NCI-H510A (cell line): Measurements from ENCODE around the gene SLC25A25.

Experiments used
- DNase-seq: peaks from one replicate; lab custom pipeline; 2025; lab: John Stamatoyannopoulos, UW

SLC25A25 gene

DNA sequence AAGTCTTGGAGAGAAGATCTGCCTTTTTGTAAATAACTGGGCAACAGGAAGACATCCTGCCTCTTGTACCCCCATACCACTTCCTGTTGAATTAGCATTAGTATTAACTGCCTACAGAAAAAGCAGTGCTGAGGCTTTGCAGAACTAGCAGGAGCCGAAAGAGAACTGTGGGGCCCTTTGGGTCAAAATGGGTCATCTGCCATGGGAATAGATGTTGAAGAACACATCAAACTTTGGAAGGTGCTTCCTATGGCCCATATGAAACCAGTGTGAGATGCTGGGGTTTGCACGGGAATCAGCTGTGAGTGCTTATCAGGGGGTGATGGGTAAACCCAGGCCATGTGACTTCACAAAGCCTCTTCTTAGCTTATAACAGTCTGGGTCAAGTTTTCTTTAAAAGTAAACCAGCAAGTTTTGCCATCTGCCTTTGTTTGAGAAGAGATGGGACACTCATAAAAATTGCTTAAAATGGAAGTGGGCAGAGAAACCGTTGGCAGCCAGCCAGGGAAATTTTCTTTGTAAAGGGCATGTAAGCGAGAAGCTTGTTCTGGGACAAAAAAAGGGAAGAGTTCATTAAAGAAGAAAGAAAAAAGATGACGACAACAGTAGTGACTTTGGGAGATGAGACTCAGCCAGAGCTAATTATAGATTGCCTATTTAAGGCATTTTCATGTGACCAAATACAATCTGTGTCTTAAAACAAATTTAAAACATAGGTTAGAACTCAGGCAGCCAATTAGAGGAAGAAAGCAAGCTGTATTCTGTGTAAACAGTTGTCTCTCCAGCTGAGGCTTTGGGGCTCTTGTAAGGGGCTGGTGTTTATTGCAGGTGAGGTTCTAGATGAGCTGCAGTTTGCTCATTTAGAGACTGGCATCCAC, 4.4 kb downstream of the SLC25A25 start:
- no peak for DNase-seq

DNA sequence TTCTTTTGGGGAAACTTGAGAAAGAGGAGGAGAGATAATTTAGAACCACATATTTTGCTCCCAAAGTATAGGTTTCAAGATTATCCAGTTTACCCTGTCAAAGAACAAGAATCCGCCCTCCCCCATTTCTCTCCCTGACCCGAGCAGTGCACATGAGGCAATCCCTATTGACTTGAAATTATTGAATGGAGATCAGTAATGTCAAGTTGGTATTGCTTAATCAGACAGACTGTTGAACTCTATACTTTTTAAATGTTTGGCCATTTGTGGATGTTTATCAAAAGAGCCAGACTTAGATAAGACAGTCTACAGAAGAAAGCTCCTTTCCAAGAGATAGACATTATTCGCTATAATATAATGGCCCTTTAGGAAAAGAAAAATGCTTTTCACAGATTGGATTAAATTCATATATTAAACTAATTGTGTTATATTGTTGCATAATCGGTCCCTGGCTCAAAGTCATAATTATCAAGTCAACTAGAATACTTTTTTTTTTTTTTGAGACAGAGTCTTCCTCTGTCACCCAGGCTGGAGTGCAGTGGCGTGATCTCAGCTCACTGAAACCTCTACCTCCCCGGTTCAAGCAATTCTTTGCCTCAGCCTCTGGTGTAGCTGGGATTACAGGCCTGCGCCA, 5.3 kb downstream of the SLC25A25 start:
- DNase-seq: no peak

DNA sequence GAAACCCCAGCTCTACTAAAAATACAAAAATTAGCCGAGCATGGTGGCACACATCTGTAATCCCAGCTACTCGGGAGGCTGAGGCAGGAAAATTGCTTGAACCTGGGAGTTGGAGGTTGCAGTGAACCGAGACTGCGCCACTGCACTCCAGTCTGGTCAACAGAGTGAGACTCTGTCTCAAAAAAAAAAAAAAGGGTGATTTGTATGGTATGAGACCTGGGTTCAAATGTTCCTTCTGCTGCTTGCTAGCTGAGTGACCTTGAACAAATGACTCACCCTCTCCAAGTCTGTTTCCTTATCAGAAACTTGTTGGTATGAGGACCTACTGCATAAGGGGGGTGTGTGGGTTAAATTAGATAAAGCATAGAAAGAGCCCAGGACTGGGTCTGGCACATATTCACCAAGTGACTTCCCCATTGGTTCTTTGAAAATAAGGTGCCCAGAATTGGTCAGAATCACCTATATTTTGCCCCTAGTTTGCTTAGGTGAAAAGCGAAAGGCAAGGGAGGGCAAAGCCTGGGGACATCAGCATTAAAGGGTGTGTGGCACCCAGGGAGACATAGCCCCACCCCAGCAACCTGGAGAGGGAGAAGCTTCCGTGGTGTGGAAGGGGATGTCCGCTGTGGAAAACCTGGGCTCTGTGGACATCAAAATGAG, 9.9 kb downstream of the SLC25A25 start:
- DNase-seq: no peak

DNA sequence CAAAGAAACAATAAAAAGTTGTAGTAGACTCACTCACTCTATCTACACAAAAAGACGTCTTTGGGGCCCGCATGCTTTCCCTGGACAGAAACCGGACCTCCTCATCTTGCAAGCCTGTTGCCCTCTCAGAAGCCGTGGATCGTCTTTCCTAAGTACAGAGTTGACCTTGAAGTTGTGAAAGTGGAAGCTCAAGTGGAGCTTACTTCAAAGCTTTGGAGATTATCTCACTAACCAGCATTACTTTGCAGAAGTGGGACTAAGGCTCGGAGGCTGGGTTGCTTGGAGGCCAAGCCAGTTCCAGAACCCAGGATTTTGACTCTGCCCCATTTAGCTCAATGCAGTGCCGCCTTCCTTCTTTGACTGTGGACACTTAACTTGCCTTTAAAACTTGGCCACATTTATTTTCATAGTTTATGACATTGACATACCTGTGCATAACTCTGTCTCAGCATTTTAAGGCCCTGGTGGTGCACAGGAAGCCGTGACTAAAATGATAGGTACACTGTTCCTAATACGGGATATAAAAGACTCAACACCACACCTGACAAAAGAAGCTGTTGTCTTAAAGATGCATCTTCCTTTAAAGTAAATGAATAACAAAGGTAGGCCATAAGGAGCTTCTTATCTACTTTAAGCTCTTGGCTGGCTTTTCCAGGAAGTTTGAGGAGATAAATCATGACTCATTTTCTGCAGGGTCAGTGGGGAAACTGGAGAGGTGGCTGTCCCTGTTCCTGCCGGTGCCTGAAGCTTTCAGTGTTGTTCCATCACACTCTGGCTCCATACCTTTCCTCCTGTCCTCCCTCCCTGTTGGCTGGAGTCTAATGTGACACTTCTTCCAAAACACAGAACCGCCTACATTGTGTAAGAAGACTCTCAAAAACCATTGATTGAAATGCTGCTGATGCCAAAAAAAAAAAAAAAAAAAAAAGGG, 10.7 kb downstream of the SLC25A25 start:
- DNase-seq: no peak

DNA sequence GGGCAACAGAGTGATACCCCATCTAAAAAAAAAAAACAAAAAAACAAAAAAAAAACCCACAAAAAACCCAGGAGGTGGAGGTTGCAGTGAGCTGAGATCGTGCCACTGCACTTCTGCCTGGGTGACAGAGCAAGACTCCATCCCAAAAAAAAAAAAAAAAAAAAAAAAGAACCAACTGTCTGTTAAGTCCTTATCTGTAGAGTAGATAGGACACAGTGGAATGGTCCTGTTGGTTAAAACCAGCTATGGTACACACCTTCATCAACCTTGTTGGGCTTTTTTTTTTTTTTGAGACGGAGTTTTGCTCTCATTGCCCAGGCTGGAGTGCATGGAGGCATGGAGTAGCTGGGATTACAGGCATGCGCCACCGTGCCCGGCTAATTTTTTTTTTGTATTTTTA, 12.2 kb downstream of the SLC25A25 start:
- DNase-seq: no peak

DNA sequence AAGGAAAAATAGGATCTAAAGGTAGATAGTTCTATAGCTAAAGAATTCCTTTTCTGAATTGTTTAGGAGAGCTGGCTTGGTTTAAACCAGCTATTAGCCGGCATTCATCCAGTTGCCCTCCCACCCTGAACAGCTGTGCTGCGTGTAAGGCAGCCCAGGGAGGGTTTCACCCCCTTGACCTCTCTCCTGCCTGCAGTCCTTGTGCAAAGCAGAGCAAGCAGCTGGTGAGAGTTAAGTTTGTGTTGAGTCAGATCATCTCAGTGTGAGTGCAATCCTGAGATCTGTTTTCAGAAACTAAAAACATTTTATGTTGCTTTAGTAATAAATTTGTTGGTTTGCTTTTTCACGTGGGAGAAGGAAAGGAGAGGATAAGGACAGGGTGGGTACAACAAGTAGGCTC, 13.0 kb downstream of the SLC25A25 start:
- DNase-seq: peak; percentile 58

DNA sequence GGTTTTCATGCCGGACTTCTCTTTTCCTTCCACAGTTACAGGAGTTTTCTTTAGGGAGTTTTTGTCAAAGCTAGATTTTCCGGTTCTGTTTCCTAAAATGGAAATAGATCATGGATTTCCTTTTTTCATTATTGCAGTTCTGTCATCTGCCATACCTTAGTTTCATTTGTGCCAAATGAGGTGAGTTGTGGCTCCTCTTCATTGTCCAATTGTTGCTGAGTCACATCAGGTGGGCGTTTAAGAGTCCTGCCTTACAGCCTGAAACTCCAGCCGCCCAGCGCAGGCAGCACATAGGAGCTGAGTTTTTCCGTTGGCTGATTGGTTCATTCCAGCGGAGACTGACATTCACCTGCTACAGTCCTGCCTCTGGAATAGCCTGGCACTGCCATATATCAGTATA, 14.1 kb downstream of the SLC25A25 start:
- DNase-seq: peak; percentile 60

DNA sequence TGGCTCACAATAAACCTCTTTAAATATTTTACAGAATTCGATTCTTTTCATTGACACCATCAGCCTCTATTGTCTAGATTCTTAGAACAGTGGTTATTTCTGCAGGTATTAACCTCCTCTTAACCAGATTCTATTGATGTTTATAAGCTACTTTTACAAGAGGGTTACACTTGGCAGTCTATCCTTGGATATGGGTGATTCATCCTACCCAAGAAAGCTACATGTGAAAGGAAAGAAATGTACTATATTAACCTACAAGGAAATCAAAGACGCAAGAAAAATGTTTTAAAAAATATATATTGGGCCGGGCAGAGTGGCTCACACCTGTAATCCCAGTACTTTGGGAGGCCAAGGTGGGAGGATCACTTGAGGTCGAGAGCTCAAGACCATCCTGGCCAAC, 16.7 kb downstream of the SLC25A25 start:
- no peak for DNase-seq

DNA sequence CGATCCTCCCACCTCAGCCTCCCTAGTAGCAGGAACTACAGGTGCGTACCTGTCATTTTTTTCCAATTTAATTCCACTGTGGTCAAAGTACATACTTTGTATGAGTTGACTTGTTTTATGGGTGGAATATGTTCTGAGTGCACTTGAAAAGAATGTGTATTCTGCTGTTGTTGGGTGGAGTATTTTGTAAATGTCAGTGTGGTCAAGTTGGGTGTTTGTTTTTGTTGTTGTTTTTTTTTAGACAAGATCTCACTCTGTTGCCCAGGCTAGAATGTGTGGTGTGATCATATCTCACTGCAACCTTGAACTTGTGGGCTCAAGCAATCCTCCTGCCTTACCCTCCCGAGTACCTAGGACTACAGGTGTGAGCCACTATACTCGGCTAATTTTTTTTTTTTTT, 17.9 kb downstream of the SLC25A25 start:
- no peak for DNase-seq

DNA sequence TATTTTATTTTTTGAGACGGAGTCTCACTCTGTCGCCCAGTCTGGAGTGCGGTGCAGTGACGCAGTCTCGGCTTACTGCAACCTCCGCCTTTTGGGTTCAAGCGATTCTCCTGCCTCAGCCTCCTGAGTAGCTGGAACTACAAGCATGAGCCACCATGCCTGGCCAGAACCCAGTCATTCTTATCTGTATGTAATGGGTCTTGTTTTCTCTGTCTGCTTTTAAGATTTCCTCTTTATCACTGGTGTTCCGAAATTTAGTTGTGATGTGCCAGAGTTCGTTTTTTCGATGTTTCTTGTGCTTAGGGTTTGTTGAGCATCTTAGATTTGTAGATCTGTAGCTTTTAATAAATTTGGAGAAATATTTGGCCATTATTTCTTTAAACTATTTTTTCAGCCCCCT, 19.2 kb downstream of the SLC25A25 start:
- no peak for DNase-seq

DNA sequence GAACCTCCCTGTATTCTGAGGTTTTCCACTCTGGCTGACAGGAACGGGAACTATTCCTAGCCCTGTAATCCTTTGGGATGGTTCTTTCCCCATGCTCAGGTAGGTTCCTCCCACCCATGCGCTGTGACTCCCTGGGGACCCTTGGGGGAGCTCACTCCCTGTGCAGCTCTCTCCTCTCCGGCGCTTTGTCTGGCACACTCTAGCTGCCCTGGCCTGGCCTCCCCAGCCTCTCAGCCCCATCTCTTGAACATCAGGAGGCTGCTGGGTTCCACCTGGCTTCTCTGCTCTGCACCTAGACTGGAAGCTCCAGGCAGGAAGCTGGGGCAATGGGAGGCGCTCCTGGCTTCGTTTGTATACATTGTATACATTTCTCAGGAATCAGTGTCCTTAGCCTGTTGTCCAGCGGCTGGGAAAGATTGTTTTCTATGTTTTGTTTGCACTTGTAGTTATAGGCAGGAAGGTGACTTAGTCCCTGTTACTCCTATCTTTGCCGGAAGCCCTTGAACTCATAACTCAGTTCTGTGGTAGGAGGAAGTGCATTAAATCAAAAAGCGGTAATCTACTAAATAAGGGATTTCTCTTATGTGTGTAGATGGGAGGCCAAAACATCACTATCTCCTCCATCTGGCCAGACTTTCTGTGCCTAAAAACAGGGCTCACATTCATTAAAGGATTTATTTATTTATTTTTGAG, 20.4 kb downstream of the SLC25A25 start:
- DNase-seq: no peak

DNA sequence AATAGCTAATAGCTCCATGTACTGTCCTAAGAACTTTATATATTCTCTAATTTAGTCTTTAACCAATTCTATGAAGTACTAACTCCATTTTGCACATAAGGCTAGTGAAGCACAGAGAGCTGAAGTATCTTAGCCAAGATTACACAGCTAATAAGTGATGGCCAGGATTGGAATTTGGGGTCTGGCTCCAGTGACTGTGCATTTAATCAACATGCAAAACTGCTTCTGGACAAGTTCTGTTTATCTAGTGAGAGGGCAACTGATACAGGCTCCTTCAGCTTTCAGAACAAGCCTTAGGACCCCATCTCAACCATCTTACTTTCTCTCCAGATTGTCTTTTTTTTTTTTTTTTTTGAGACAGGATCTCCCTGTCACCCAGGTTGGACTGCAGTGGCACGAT, 21.3 kb downstream of the SLC25A25 start:
- DNase-seq: no peak

DNA sequence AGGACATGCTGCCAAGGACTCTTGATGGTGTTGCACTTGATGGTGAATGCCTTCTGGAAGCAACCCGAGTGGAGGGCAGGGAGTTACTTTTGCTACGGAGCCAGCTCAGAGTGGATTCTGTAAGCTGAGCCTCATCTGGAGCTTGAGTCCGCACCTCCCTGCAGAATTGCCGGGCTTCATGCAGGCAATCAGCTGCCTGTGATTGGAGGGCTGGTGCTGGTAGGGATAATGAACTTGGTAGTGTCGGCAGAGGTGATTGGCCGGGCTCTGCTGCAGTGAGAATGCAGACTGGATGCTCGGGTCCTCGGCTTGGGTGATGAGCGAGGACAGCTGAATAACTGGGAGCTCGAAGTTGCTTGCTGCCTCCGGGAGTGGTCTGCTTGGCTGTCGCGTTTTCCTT, 23.1 kb downstream of the SLC25A25 start:
- DNase-seq: peak; percentile 82

DNA sequence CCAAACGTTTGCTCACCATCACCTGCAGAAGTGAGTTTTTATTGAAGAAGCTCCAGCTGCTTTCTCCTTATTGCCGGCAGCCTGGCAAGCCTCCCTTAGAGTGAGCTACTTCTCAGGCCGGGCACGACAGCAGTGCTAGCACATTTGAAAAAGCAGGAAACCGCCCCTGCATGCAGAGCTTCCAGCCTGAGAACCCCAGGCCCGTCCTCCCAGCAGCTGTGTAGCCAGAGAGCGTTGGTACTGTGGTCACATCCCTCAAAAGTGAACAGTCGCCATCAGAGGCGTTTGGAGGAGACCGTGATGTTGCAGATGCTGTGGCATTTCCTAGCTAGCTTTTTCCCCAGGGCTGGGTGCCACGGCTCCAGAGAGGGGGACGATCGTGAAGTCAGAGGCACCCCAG, 23.5 kb downstream of the SLC25A25 start:
- no peak for DNase-seq

DNA sequence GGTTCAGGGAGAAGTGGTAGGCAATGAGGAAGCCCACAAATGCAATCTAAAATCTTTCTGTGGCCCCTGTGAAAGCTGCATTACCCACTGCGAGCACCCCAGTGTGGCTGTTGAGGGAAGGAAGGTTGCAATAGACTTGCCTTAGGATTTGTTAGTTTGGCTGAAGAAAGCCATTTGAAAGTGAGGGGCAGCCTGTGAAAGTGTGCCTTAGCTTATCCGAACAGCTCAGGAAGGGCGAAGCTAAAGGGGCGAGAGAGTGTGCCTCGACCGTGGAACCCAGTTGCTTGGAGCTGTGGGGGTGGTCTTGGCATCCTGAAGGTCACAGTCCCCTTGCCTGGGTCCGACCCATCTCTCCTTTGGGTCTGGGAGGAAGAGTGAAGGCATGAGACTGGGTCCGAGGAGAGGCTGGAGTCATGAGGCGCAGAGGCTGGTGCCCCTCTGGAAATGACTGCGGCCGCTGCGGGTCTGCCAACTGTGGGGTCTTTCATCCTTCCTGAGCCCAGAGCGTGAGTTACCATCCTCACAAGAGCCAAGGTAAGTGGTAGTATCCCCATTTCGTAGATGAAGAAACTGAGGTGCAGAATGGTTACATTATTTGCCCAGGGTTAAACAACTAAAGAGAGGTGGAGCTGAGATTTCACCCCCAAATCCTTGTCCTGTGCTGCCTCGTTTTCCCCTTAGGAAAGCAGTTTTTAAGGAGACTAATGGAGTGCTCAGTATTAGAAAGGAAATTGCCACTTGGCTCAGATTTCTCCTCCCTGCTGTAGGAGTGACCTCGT, 24.4 kb downstream of the SLC25A25 start:
- no peak for DNase-seq

DNA sequence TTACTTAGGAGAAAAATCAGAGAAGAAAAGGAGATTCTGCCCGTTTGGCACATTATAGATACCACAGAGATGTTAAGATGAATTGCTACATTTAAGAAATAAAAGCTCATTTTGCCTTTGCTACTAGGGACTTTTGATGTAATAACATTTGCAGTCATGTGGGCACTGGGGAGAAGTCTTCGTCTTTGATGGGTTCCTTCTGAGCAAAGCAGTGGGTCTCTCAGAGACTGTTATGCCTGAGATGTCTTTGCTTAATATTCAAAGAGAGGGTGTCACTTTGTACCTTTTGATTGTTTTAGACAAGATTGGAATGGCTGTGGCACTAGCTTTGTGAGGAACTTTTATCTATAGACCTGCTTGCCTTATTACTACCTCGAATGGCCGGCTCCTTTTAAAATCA, 25.0 kb downstream of the SLC25A25 start:
- DNase-seq: no peak

DNA sequence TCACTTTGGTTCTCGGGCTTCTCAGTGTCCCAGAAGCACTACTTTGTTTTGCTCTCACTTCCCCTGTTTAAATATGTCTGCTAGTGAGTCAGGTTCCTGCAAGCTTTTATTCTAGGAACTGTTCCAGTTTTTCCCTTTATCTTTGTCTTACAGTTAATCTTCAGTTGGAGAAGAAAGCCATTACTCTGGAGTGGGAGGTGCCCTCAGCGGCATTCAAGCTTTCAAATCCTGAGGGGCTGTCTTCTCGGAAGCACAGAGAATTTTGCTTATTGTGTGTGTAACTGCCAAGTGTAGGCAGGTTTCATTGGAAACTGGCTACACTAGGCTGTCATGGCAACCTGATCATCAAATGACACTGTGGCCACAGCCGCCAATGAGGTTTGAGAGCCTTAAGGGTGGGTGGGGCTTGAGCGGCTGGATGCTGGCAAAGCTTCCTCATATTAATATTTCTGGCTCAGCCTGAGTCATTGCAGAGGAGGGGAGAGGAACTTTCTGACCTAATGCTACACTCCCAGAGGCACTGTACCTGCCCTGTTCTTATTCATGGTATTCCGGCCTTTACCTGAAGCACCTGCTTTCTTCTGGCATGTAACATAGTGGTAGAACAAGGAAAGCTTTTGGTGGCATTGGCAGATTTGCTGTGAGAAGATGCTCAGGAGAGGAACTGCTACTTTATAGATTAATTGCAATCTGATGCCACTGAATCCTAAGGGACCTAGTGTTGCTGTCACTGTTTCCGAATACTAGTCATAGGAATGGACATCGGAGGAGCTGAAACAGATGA, 26.3 kb downstream of the SLC25A25 start:
- peak; percentile 89 for DNase-seq

DNA sequence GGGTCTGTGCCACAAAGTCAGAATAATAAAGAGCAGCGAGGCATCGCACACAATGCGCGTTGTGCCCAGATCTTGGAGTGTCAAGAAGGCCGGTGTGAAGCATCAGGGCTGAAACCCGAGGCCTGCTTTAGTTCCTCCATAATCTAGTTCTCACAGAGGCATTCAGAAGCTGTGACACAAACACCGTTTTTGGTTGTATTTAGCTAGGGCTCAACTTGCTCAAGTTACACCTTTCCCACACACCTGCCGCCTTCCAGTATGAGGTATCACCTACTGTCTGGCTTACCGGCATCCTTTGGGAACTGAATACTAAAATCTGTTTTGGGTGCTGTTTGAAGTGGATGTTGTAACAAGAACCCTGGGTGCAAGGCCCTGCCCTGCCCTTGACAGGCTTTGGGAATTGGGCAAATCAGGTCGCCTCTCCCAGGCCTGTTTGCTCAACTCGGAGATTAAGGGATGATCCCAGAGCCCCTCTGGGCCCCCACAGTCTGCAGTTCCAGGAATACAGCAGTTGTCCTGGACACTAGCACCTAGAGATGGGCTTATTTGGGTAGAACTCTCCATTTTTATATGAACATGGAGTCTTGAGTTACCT, 27.0 kb downstream of the SLC25A25 start:
- no peak for DNase-seq
